NT2/D1 (cell line): Measurements from ENCODE around the gene CIB4.

Source experiments
- SUZ12 ChIP-seq: IDR thresholded peaks from 2 replicates; pipeline ENCODE4 v1.6.1; 2011; ENCODE audit not compliant: insufficient read length, insufficient read depth; ENCODE audit errors: extremely low read depth
- YY1 ChIP-seq: IDR thresholded peaks from 2 replicates; pipeline ENCODE4 v1.6.1; 2011; ENCODE audit not compliant: insufficient read length, insufficient read depth

DNA sequence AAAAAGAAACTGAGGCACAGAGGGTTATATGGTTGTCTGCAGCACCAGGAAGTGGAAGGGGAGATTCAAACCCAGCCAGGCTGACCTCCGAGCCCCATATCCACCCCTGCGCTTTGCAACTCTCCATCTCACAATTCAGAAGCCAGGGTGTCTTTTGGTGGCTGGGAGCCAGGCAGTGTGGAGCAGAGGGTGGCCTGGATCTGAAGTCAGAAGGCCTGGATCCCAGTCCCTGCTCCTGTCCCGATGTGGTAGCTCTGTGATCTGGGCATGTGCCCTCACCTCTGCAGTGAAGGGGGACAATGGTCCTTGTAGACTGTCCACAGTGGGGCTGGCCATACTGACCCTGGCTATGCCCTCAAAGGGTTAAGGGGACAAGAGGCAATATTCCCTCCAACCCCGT is 57.0 kb downstream of the CIB4 start:
- no peak for TF ChIP-seq YY1
- no peak for TF ChIP-seq SUZ12
